SK-N-SH (cell line): ENCODE measurements around the gene VPS13A. TPM values are rescaled to one million over a fixed set of nuclear protein-coding genes. Genes with fewer than 3 reads are reported as not detected.

ENCODE experiments used
- CTCF ChIA-PET: fragments of 300-600, 350-600 bp; formaldehyde crosslinking; extraction: SDS; loops from one replicate; lab custom pipeline; 2021; lab: Yijun Ruan, JAX
- POLR2A ChIA-PET: fragments of 350-600 bp; sonication (Branson Sonifier 250); formaldehyde crosslinking; extraction: SDS; loops from one replicate; lab custom pipeline; 2020; ENCODE audit warnings: antibody characterized with exemption, inconsistent platforms; lab: Yijun Ruan, JAX
- DNase-seq: peaks from one replicate; pipeline ENCODE4 v3.0.0; 2012
- H2AFZ ChIP-seq: fragments of 200-600 bp; sonication (generic); 2 replicates; pipeline ENCODE4 v1.8.1; 2016; ENCODE audit warnings: antibody characterized with exemption, mild to moderate bottlenecking, low read depth
- H3F3A ChIP-seq: fragments of 200-600 bp; sonication (generic); replicated peaks from 2 replicates; pipeline ENCODE3; 2016; ENCODE audit warnings: antibody characterized with exemption, mild to moderate bottlenecking; ENCODE audit not compliant: insufficient read depth
- H3K27ac ChIP-seq, 2 experiments: fragments of 200-500 bp in 1 of 2; fragments of 200-600 bp in 1 of 2; sonication (Bioruptor generic) in 1 of 2; sonication (generic), shearing (Covaris generic) in 1 of 2; 2 replicates each; pipeline versions ENCODE4 v1.5.1 to v1.6.1; 2014 to 2016; ENCODE audit warnings: low read depth in 2 of 2, inconsistent platforms in 1 of 2, low read length in 1 of 2, mild to moderate bottlenecking in 1 of 2, mixed read lengths in 1 of 2
- H3K27me3 ChIP-seq: fragments of 200-600 bp; sonication (generic), shearing (Covaris generic); 2 replicates; pipeline ENCODE4 v1.6.1; 2016; ENCODE audit warnings: mixed run types; ENCODE audit not compliant: insufficient read depth
- H3K36me3 ChIP-seq, 2 experiments: fragments of 200-500 bp in 1 of 2; fragments of 200-600 bp in 1 of 2; sonication (Bioruptor generic) in 1 of 2; sonication (generic) in 1 of 2; replicated peaks in 1 of 2; 2 replicates each; pipeline versions ENCODE3 to v1.5.1; 2014 to 2016; ENCODE audit warnings: low read length in 1 of 2, mild to moderate bottlenecking in 1 of 2; ENCODE audit not compliant: insufficient read depth in 2 of 2, control insufficient read depth in 1 of 2
- H3K4me1 ChIP-seq, 2 experiments: fragments of 200-500 bp in 1 of 2; fragments of 200-600 bp in 1 of 2; sonication (Bioruptor generic) in 1 of 2; sonication (generic), shearing (Covaris generic) in 1 of 2; 2 replicates each; pipeline versions ENCODE4 v1.5.1 to v1.6.1; 2014 to 2016; ENCODE audit warnings: low read depth in 1 of 2, low read length in 1 of 2, mixed run types in 1 of 2; ENCODE audit not compliant: insufficient read depth in 2 of 2, control insufficient read depth in 1 of 2
- H3K4me2 ChIP-seq: fragments of 200-600 bp; sonication (generic), shearing (Covaris generic); 2 replicates; pipeline ENCODE4 v1.6.1; 2017; ENCODE audit warnings: mixed run types
- H3K4me3 ChIP-seq, 2 experiments: fragments of 200-500 bp in 1 of 2; fragments of 200-600 bp in 1 of 2; sonication (Bioruptor generic) in 1 of 2; sonication (generic), shearing (Covaris generic) in 1 of 2; 2 replicates each; pipeline versions ENCODE4 v1.5.1 to v1.8.1; 2014 to 2016; ENCODE audit warnings: low read depth in 2 of 2, inconsistent platforms in 1 of 2, low read length in 1 of 2, mild to moderate bottlenecking in 1 of 2, mixed read lengths in 1 of 2, moderate library complexity in 1 of 2
- H3K79me2 ChIP-seq: fragments of 200-600 bp; sonication (generic); 2 replicates; pipeline ENCODE4 v1.8.1; 2017; ENCODE audit warnings: mild to moderate bottlenecking; ENCODE audit not compliant: insufficient read depth
- H3K9ac ChIP-seq: fragments of 200-600 bp; sonication (generic); 2 replicates; pipeline ENCODE4 v1.6.1; 2017; ENCODE audit warnings: mixed run types
- H3K9me2 ChIP-seq: fragments of 200-600 bp; sonication (generic); 2 replicates; pipeline ENCODE4 v1.6.1; 2017; ENCODE audit warnings: mixed run types
- H3K9me3 ChIP-seq: fragments of 200-600 bp; sonication (generic); 2 replicates; pipeline ENCODE4 v1.6.1; 2017; ENCODE audit warnings: mixed run types, mild to moderate bottlenecking, moderate library complexity
- H4K20me1 ChIP-seq: fragments of 200-600 bp; sonication (generic); 2 replicates; pipeline ENCODE4 v1.6.1; 2017; ENCODE audit warnings: mild to moderate bottlenecking, mixed run types; ENCODE audit not compliant: insufficient read depth
- CHD2 ChIP-seq: fragments of 150-350 bp; IDR thresholded peaks from 2 replicates; pipeline ENCODE4 v1.6.1; 2018; ENCODE audit warnings: low read length; ENCODE audit not compliant: partially characterized antibody
- ELF1 ChIP-seq: IDR thresholded peaks from 2 replicates; pipeline ENCODE4 v1.4.0; 2012
- EP300 ChIP-seq, 2 experiments: IDR thresholded peaks; 2 replicates each; pipeline versions ENCODE4 v1.4.0 to v1.6.1; 2012; ENCODE audit warnings: borderline replicate concordance in 1 of 2, low read depth in 1 of 2, low read length in 1 of 2
- FOSL2 ChIP-seq: IDR thresholded peaks from 2 replicates; pipeline ENCODE4 v1.4.0; 2012; ENCODE audit warnings: low read depth, mild to moderate bottlenecking, moderate library complexity, borderline replicate concordance
- FOXM1 ChIP-seq: IDR thresholded peaks from 2 replicates; pipeline ENCODE4 v1.4.0; 2012; ENCODE audit warnings: low read depth, mild to moderate bottlenecking
- GABPA ChIP-seq: IDR thresholded peaks from 2 replicates; pipeline ENCODE4 v1.4.0; 2012; ENCODE audit warnings: low read depth, mild to moderate bottlenecking
- GATA2 ChIP-seq: sonication (generic); formaldehyde crosslinking; IDR thresholded peaks from 2 replicates; pipeline ENCODE4 v1.5.0; 2020; ENCODE audit warnings: mild to moderate bottlenecking, missing genetic modification reagents
- JUND ChIP-seq: IDR thresholded peaks from 2 replicates; pipeline ENCODE4 v1.4.0; 2012
- MXI1 ChIP-seq: IDR thresholded peaks from 2 replicates; pipeline ENCODE4 v1.6.1; 2012; ENCODE audit warnings: mild to moderate bottlenecking, low read depth, low read length, improper control_type of control experiment
- NFIC ChIP-seq: IDR thresholded peaks from 2 replicates; pipeline ENCODE4 v1.4.0; 2012; ENCODE audit warnings: borderline replicate concordance
- NRF1 ChIP-seq: IDR thresholded peaks from 2 replicates; pipeline ENCODE4 v1.6.1; 2012; ENCODE audit warnings: low read depth, mild to moderate bottlenecking, low read length
- RCOR1 ChIP-seq: fragments of 150-350 bp; IDR thresholded peaks from 2 replicates; pipeline ENCODE4 v1.6.1; 2017; ENCODE audit warnings: antibody characterized with exemption, low read length
- SIN3A ChIP-seq: IDR thresholded peaks from 2 replicates; pipeline ENCODE4 v1.6.1; 2012; ENCODE audit warnings: low read depth, mild to moderate bottlenecking, low read length, moderate library complexity, borderline replicate concordance
- SMC3 ChIP-seq: IDR thresholded peaks from 2 replicates; pipeline ENCODE4 v1.6.1; 2012; ENCODE audit warnings: low read depth, low read length, improper control_type of control experiment
- TAF1 ChIP-seq: IDR thresholded peaks from 2 replicates; pipeline ENCODE4 v1.6.1; 2012; ENCODE audit warnings: low read depth, mild to moderate bottlenecking, low read length, moderate library complexity, borderline replicate concordance
- TCF12 ChIP-seq: IDR thresholded peaks from 2 replicates; pipeline ENCODE4 v1.4.0; 2012
- WGBS: methylation state at CpG from one replicate; pipeline ENCODE4 v1.1.6; 2017; ENCODE audit warnings: low lambda C conversion rate; 5-methylcytosine and 5-hydroxymethylcytosine counted together
- polyA plus RNA-seq, 3 experiments: library from polyadenylated mRNA; depleted of rRNA; stranded (reverse); fragments of >200 nt; gene quantifications; 2 replicates each; pipeline ENCODE4 v1.2.3, GENCODE V29; 2012
- TF ChIP-seq, protein P1 (sequence below): IDR thresholded peaks from 2 replicates; pipeline ENCODE4 v1.4.0; 2012; ENCODE audit warnings: low read depth, borderline replicate concordance
- TF ChIP-seq, protein P2 (sequence below): IDR thresholded peaks from 2 replicates; pipeline ENCODE4 v1.4.0; 2012; ENCODE audit warnings: low read depth
- TF ChIP-seq, protein P3 (sequence below): IDR thresholded peaks from 2 replicates; pipeline ENCODE4 v1.4.0; 2012; ENCODE audit warnings: low read depth, borderline replicate concordance

Gene VPS13A
- polyA plus RNA-seq, 1 of the 3 experiments (the other 2 are of a cell fraction) = 6.0 TPM

DNA sequence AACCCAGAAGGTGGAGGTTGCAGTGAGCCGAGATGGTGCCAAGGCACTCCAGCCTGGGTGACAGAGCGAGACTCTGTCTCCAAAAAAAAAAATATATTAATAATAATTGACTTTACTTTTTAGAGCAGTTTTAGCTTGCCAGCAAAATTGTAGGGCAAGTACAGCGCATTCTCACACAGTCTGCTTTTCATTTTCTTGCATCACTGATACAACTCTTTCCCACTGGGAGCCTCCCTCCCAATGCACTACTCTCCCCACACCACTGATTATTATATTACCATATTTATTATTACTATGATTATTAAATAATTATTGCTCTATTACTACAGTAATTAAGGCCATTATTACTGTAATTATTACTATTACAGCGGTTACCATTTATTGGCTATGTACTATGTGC lies 257.9 kb downstream of the VPS13A start:
- 87% methylated on average over 4 of the region's 4 CpGs for WGBS
- Histone ChIP-seq H4K20me1 (no peaks in the 10 kb centered on the region), H3K27ac (no peak overlapping the region), H3K4me2 (no peak overlapping the region), H3K9ac (no peak overlapping the region), H2AFZ (no peak overlapping the region), H3K4me1 (peaks cover 19 to 23% of the 10 kb centered on the region in 2 experiments; a peak in 2 of 4 replicates), H3F3A (no peaks in the 10 kb centered on the region), H3K36me3 (no peaks in the 10 kb centered on the region), H3K9me3 (no peaks in the 10 kb centered on the region), H3K27me3 (no peaks in the 10 kb centered on the region), H3K4me3 (no peak overlapping the region), H3K79me2 (no peaks in the 10 kb centered on the region), H3K9me2 (no peaks in the 10 kb centered on the region)
- TF ChIP-seq, protein P1, sequence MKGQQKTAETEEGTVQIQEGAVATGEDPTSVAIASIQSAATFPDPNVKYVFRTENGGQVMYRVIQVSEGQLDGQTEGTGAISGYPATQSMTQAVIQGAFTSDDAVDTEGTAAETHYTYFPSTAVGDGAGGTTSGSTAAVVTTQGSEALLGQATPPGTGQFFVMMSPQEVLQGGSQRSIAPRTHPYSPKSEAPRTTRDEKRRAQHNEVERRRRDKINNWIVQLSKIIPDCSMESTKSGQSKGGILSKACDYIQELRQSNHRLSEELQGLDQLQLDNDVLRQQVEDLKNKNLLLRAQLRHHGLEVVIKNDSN = no peak
- TF ChIP-seq, protein P2, sequence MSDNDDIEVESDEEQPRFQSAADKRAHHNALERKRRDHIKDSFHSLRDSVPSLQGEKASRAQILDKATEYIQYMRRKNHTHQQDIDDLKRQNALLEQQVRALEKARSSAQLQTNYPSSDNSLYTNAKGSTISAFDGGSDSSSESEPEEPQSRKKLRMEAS = no peak
- TF ChIP-seq CHD2 (no peak), FOSL2 (no peak), SMC3 (no peak), GATA2 (no peak), EP300 (IDR thresholded peaks at IDR 0.05; ENCODE audit: borderline replicate concordance in 1 of 2, low read depth in 1 of 2, low read length in 1 of 2) (no peak), NRF1 (no peak), GABPA (no peak), TAF1 (no peak), FOXM1 (no peak), MXI1 (no peak)
- TF ChIP-seq, protein P3, sequence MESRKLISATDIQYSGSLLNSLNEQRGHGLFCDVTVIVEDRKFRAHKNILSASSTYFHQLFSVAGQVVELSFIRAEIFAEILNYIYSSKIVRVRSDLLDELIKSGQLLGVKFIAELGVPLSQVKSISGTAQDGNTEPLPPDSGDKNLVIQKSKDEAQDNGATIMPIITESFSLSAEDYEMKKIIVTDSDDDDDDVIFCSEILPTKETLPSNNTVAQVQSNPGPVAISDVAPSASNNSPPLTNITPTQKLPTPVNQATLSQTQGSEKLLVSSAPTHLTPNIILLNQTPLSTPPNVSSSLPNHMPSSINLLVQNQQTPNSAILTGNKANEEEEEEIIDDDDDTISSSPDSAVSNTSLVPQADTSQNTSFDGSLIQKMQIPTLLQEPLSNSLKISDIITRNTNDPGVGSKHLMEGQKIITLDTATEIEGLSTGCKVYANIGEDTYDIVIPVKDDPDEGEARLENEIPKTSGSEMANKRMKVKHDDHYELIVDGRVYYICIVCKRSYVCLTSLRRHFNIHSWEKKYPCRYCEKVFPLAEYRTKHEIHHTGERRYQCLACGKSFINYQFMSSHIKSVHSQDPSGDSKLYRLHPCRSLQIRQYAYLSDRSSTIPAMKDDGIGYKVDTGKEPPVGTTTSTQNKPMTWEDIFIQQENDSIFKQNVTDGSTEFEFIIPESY = no peak
- POLR2A ChIA-PET = no interaction called here
- CTCF ChIA-PET = interaction anchor here (1.0 to 7.9 kb wide), 12 partner anchors 9 to 687 kb away, joined by 3 to 109 read pairs (median 14); no protein-coding TSS in a partner anchor
- DNase-seq = no peak

DNA sequence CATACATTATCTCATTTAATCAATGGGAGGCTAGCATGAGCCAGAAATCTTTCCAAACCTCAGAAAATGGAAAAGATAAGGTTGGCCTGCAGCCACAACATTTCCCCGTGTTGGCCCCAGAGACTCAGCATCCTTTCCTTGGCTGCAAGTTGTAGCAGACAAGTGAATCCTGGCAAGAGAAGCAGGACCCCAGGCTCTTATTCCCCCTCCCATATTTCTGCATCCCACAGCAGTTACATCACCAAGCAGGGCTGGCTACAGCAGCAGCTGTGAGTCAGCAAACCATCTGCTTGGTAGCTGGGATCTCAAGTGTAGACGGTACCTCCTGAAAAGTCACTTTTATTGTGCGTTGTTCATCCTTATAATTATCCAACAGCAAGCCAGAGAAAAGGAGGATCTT lies 258.4 kb downstream of the VPS13A start:
- POLR2A ChIA-PET = no interaction called here
- Histone ChIP-seq H3K36me3 (no peaks in the 10 kb centered on the region), H2AFZ (no peak overlapping the region), H3K4me3 (no peak overlapping the region), H3K9ac (no peak overlapping the region), H3K4me1 (peaks cover 21 to 23% of the 10 kb centered on the region in 2 experiments; a peak in 2 of 4 replicates), H3K79me2 (no peaks in the 10 kb centered on the region), H3K9me3 (no peaks in the 10 kb centered on the region), H3F3A (no peaks in the 10 kb centered on the region), H4K20me1 (no peaks in the 10 kb centered on the region), H3K4me2 (no peak overlapping the region), H3K27me3 (no peaks in the 10 kb centered on the region), H3K9me2 (no peaks in the 10 kb centered on the region), H3K27ac (peak overlapping the region in 1 of 2 experiments; percentile 18; a peak in 1 of 4 replicates)
- 62% methylated on average over 3 of the region's 3 CpGs for WGBS
- peak; percentile 46 for DNase-seq
- CTCF ChIA-PET = interaction anchor here (1.2 to 7.9 kb wide), 5 partner anchors 10 to 315 kb away, joined by 3 to 109 read pairs (median 15); no protein-coding TSS in a partner anchor
- TF ChIP-seq JUND = peak; percentile 23; the same call in 1 of the 2 replicates
- TF ChIP-seq, protein P1 = no peak
- no peak for TF ChIP-seq TAF1
- peak; percentile 37; the same call in 1 of the 2 replicates for TF ChIP-seq GATA2
- peak; percentile 63; the same call in 1 of the 2 replicates for TF ChIP-seq FOSL2
- TF ChIP-seq RCOR1 = no peak
- TF ChIP-seq, protein P2 = 0 out of 2 replicates have a peak, but pooled peaks have one; percentile 14
- no peak for TF ChIP-seq SIN3A
- TF ChIP-seq TCF12 = peak; percentile 80
- peak; percentile 60 for TF ChIP-seq NFIC
- TF ChIP-seq ELF1 = no peak
